ENCODE results near the gene CD200R1L. TPM values are rescaled to one million over a fixed set of nuclear protein-coding genes. Genes with fewer than 3 reads are reported as not detected.

Gene CD200R1L
- not detected in 5 replicates for total RNA-seq (2022; extraction: Qiagen RNA extraction; ENCODE audit: low read depth)

DNA sequence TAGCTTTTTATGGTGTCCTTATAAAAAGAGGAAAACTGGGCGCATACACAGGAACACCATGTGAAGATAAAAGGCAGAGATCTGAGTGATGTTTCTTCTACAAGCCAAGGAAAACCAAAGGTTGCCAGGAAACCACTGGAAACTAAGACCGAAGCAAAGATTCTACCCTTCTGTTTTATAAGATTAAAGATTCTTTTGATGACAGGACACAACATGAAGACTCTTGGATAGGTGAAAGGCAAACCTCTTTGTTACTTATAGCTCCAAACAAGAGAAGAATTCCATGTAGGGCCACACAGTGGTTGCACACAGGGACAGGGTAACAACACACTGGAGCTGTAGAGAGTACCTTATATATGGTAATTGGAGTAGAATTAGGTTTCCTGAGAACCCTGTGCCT is at the start of gene CD200R1L:
Gene CD200R1L (minus strand): TSS at position 101 of the 400 bp plus-strand sequence. CDS start 17,497 bp downstream, outside the sequence.

Other genes with a start within 250 kb of the CD200R1L start
- 36.4 to 72.1 TPM (median 53.7 TPM) in 5 replicates for gene CCDC80, start 205.7 kb downstream of the CD200R1L start, total RNA-seq (2022; extraction: Qiagen RNA extraction; ENCODE audit: low read depth)
- gene CD200R1, start 128.2 kb upstream of the CD200R1L start, total RNA-seq (2022; extraction: Qiagen RNA extraction; ENCODE audit: low read depth): 0.06 to 0.10 TPM (median 0.06 TPM) in 3 of 5 replicates, not detected in the others
- gene GTPBP8, start 144.1 kb upstream of the CD200R1L start, total RNA-seq (2022; extraction: Qiagen RNA extraction; ENCODE audit: low read depth): 13.8 to 17.4 TPM (median 15.4 TPM) in 5 replicates